HL-60/S4 treated with retinoic acid at 250 ng/mL for 4 days and 3 days (cell line): ENCODE measurements around the gene MRPL21.

Experiments
- in situ Hi-C: fragments of 300-500 bp; cut with MboI; formaldehyde crosslinking; loops from 2 replicates; pipeline ENCODE4 v1.7.0; 2022; ENCODE audit warnings: low sequenced_read_pairs

The MRPL21 gene

GRCh38 chr11:68935066-68935465 lies 31.4 kb upstream of the MRPL21 start:
- in situ Hi-C loops, result no loop called here

GRCh38 chr11:68934666-68935065 lies 31.0 kb upstream of the MRPL21 start:
- in situ Hi-C loops, result no loop called here

- in situ Hi-C loops, result no loop called here
These were observed 30.7 kb upstream of the MRPL21 start for GRCh38 chr11:68934321-68934645.

GRCh38 chr11:68933605-68934320 lies 30.1 kb upstream of the MRPL21 start:
- in situ Hi-C loops, result no loop called here

- in situ Hi-C loops, result no loop called here
These were observed 29.4 kb upstream of the MRPL21 start for GRCh38 chr11:68932933-68933577.

- in situ Hi-C loops, result no loop called here
These were observed 28.7 kb upstream of the MRPL21 start for GRCh38 chr11:68932358-68932757.

GRCh38 chr11:68931911-68932310 lies 28.3 kb upstream of the MRPL21 start:
- in situ Hi-C loops, result no loop called here

- in situ Hi-C loops, result no loop called here
These were observed 27.6 kb upstream of the MRPL21 start for GRCh38 chr11:68930991-68931855.

GRCh38 chr11:68929706-68930570 lies 26.3 kb upstream of the MRPL21 start:
- in situ Hi-C loops, result no loop called here

- in situ Hi-C loops, result no loop called here
These were observed 25.5 kb upstream of the MRPL21 start for GRCh38 chr11:68929135-68929534.

- in situ Hi-C loops, result no loop called here
These were observed 24.7 kb upstream of the MRPL21 start for GRCh38 chr11:68928136-68928880.

GRCh38 chr11:68927280-68928135 lies 23.9 kb upstream of the MRPL21 start:
- in situ Hi-C loops, result no loop called here

- in situ Hi-C loops, result no loop called here
These were observed 22.0 kb upstream of the MRPL21 start for GRCh38 chr11:68925611-68926010.

GRCh38 chr11:68924073-68924925 lies 20.7 kb upstream of the MRPL21 start:
- in situ Hi-C loops, result no loop called here

- in situ Hi-C loops, result no loop called here
These were observed 20.0 kb upstream of the MRPL21 start for GRCh38 chr11:68923614-68924013.

- in situ Hi-C loops, result no loop called here
These were observed 12.8 kb upstream of the MRPL21 start for GRCh38 chr11:68916439-68916838.

GRCh38 chr11:68914761-68915160 lies 11.1 kb upstream of the MRPL21 start:
- in situ Hi-C loops, result no loop called here

GRCh38 chr11:68913188-68913587 lies 9.6 kb upstream of the MRPL21 start:
- in situ Hi-C loops, result no loop called here
